GM18508 (cell line): ENCODE results near the gene KRTAP4-11.
"Not testable (repeated sequence)": the region's sequence is repeated elsewhere in the genome, so short reads cannot be mapped to it uniquely, and the experiment has no call there.

Experiments used
- ATAC-seq: cut with Tn5 transposase; IDR thresholded peaks from one replicate; pipeline ENCODE4 v1.9.1; 2021; ENCODE audit warnings: moderate number of reproducible peaks; ENCODE audit not compliant: insufficient read depth, unreplicated experiment

KRTAP4-11 gene

GRCh38 chr17:41117846-41118386 lies at the start of gene KRTAP4-11:
KRTAP4-11 (minus strand) TSS chr17:41118373; CDS start chr17:41118315, 58 bp downstream.
- not testable (repeated sequence) for ATAC-seq

GRCh38 chr17:41167561-41167960 lies 49.4 kb upstream of the KRTAP4-11 start:
- no peak for ATAC-seq

- no peak for ATAC-seq
Observed at GRCh38 chr17:41163828-41164227, 45.7 kb upstream of the KRTAP4-11 start.

GRCh38 chr17:41160648-41161047 lies 42.5 kb upstream of the KRTAP4-11 start, which contains the start of gene KRTAP4-4:
KRTAP4-4 (minus strand) TSS chr17:41160748; CDS start chr17:41160691, 57 bp downstream.
- ATAC-seq = no peak

GRCh38 chr17:41160190-41160589 lies 42.0 kb upstream of the KRTAP4-11 start:
- ATAC-seq = not testable (repeated sequence)

- no peak for ATAC-seq
Observed at GRCh38 chr17:41153856-41154255, 35.7 kb upstream of the KRTAP4-11 start.

GRCh38 chr17:41151525-41151924 lies 33.4 kb upstream of the KRTAP4-11 start:
- no peak for ATAC-seq

GRCh38 chr17:41150026-41150425 lies 31.9 kb upstream of the KRTAP4-11 start:
- no peak for ATAC-seq

GRCh38 chr17:41149652-41149985 lies 31.4 kb upstream of the KRTAP4-11 start, which contains the start of gene KRTAP4-5:
KRTAP4-5 (minus strand) TSS chr17:41149825; CDS start chr17:41149767, 58 bp downstream.
- no peak for ATAC-seq

- not testable (repeated sequence) for ATAC-seq
Observed at GRCh38 chr17:41148971-41149651, 30.9 kb upstream of the KRTAP4-11 start.

- no peak for ATAC-seq
Observed at GRCh38 chr17:41147531-41148204, 29.5 kb upstream of the KRTAP4-11 start.

- ATAC-seq = no peak
Observed at GRCh38 chr17:41145261-41145660, 27.1 kb upstream of the KRTAP4-11 start.

GRCh38 chr17:41144846-41145245 lies 26.7 kb upstream of the KRTAP4-11 start:
- ATAC-seq = no peak

GRCh38 chr17:41141361-41141760 lies 23.2 kb upstream of the KRTAP4-11 start:
- no peak for ATAC-seq

- no peak for ATAC-seq
Observed at GRCh38 chr17:41140360-41141131, 22.4 kb upstream of the KRTAP4-11 start, which contains the start of gene KRTAP4-6. KRTAP4-6 (minus strand) TSS chr17:41140544; CDS start chr17:41140487, 57 bp downstream.

- ATAC-seq = not testable (repeated sequence)
Observed at GRCh38 chr17:41139865-41140264, 21.7 kb upstream of the KRTAP4-11 start.

- no peak for ATAC-seq
Observed at GRCh38 chr17:41133880-41134735, 15.9 kb upstream of the KRTAP4-11 start.

- no peak for ATAC-seq
Observed at GRCh38 chr17:41131979-41132378, 13.8 kb upstream of the KRTAP4-11 start.

GRCh38 chr17:41127371-41127770 lies 9.2 kb upstream of the KRTAP4-11 start:
- ATAC-seq = no peak

- no peak for ATAC-seq
Observed at GRCh38 chr17:41126412-41126811, 8.2 kb upstream of the KRTAP4-11 start.
